ENCODE measurements around the gene SMAD7.

The SMAD7 gene, protein sequence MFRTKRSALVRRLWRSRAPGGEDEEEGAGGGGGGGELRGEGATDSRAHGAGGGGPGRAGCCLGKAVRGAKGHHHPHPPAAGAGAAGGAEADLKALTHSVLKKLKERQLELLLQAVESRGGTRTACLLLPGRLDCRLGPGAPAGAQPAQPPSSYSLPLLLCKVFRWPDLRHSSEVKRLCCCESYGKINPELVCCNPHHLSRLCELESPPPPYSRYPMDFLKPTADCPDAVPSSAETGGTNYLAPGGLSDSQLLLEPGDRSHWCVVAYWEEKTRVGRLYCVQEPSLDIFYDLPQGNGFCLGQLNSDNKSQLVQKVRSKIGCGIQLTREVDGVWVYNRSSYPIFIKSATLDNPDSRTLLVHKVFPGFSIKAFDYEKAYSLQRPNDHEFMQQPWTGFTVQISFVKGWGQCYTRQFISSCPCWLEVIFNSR

GRCh38 chr18:48950536-48951447, at the start of gene SMAD7:
SMAD7 (minus strand) TSS chr18:48950965; CDS start chr18:48950424, 541 bp downstream.
- DNase-seq (ENCODE audit: low read depth in 2 of 2): no peak

- DNase-seq (ENCODE audit: low read depth in 2 of 2): no peak
These were observed 48.8 kb upstream of the SMAD7 start for GRCh38 chr18:48999569-48999968.

DNA sequence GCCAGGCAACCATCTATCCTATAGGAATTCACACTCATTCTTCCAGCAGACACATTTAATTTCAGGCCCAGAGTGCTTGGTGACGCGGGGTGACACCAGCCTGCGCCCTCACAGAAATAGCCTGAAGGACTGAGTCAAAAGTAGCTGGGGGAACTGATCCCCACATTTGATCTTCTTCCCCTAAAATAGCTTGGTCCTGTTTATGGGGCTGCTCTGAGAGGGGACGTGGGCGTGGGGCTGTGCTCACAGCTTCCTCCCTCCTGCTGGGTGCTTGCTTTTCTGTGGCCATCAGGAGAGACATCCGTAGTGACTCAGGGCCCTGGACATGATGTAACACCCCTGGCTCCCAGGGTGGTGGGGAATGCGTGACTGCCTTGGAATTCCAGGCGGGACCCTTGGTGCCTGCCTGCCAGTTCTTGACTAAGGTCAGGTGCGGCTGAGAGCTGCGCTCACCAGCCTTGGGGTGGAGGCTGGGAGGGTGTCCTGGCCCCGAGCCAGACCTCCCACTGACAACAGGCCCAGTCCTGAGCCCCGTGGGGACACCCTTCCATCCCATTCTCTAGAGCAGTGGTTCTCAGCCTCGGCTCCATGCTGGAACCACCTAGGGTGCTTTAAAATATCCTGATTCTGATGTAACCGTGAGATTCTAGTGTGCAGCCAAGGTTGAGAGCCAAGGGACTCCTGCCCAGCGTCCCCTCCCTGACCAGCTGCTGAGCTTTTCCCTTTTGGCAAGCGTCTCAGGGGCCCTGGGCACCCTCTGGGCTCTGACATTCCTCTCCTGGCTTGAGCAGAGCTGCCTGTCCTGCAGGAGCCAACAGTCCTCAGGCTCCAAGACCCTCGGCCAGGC, 47.4 kb upstream of the SMAD7 start:
- DNase-seq (ENCODE audit: low read depth in 2 of 2): no peak

- DNase-seq (ENCODE audit: low read depth in 2 of 2): no peak
These were observed 46.9 kb upstream of the SMAD7 start for GRCh38 chr18:48997681-48997984.

DNA sequence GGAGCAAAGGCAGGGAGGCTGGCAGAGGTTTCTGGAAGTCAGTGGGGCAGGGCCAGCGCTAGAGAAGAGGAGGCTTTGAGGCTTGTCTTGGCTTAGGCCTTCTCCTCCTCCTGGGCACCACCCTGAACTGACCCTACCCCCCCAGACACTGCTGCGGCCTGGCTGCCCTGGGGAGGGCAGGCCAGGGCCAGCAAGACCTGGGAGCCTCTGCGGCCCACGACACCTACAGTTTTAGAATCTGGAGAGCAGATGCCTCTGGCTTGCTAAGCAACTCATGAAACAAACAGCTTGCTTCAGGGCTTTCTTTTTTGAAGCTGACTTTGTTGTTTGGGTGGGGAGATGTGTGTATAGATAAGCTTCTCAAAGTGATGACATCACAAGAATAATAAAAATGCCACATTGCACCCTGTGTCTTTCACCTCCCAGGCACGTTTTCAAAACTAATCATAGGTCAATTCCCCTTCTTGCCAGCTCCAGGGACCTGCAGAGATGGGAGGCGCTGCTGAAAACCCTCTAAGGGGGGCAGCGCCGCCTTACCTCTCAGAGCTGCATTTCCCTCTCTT, 46.2 kb upstream of the SMAD7 start:
- no peak for DNase-seq (ENCODE audit: low read depth in 2 of 2)

DNA sequence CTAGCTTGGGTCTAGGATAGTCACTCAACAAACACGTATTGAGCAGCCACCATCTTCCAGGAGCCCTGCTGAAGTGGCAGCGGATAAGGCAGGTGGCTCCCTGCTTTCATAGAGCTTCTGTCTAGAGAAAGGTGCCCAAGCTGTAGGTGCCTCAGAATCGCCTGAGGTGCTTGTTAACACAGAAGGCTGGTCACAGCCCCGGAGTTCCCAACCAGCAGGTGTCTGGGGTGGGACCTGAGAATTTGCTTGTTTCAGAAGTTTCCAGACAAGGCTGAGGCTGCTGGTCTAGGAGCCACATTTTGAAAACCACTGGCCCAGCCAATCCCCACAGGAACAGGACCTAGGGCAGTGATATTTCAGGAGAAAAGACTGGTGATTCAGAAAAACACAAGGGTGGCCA, 45.3 kb upstream of the SMAD7 start:
- DNase-seq (ENCODE audit: low read depth in 2 of 2): no peak

- no peak for DNase-seq (ENCODE audit: low read depth in 2 of 2)
These were observed 44.4 kb upstream of the SMAD7 start for GRCh38 chr18:48994926-48995835.

GRCh38 chr18:48994044-48994651, 43.4 kb upstream of the SMAD7 start:
- no peak for DNase-seq (ENCODE audit: low read depth in 2 of 2)

GRCh38 chr18:48993586-48993985, 42.8 kb upstream of the SMAD7 start:
- DNase-seq (ENCODE audit: low read depth in 2 of 2): no peak

DNA sequence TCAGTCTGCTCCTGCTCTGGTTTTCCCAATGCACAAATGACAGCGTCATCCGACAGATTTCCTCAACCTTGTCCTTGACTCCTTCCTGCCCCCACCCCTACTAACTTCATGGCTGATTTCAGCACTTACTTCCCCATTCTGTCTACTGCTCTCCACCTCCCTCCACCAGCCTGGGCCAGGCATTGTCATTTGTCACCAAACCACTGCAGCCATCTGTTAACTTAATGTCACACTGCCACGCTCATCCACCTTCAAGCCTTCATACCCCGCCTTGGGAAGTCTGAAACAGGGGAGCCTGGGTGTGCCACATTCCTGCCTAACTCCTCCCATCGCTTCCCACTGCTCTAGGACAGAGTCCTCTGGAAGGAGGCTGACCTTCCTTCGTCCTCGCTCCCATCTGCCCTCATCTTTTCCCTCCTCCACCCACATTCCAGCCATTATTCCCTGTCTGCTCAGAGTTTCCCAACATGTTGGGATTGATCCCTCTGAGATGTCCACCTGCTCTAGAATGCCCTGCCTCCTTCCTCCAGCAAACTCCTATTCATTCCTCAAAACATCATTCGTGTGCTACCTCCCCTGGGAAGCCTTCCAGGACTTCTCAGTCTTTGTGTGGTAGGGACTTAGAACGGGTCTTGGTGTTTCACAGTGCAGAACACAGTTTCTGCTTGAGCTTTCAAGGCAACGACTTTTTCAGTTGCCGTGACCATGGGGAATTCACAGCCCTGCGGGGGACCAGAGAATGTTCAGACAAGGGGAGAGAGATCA, 42.2 kb upstream of the SMAD7 start:
- DNase-seq (ENCODE audit: low read depth in 2 of 2): no peak

DNA sequence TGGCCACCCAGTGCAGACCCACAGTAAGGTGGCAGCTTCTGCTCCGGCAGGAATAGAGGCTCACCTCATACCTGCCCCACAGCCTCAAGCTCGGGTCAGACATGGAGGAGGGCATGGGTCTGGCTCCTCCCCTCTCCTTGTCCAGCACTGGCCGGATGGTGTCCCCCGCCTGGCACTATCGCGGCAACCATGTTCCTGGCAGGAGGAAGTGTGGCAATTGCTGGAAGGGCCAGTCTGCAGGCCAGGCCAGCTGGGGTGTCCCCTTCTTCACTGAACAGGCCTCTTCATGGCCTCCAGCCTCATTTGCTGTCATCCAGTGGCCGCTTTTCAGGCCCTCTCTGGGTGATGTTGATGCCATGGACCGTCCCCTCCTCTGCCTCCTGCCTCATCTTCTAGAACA, 41.4 kb upstream of the SMAD7 start:
- no peak for DNase-seq (ENCODE audit: low read depth in 2 of 2)

DNA sequence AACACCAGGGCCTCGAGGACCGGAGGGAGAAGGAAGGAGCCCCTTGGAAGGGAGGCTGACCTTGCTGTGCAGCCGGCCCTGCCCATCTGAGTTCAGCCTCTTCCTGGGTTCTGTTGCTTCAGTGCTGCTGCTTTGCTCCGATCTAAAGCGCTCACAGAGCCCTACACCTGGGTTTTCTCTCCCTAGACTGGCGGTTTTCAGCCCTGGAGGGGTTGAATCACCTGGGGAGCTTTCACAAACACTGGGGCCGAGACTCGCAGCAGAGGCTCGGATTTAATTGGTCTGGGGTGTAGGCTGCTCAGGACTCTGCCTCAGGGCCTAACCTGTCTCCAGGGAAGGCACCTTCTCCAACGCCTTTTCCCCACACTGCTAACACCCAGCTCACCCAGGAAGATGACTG, 40.9 kb upstream of the SMAD7 start:
- no peak for DNase-seq (ENCODE audit: low read depth in 2 of 2)

DNA sequence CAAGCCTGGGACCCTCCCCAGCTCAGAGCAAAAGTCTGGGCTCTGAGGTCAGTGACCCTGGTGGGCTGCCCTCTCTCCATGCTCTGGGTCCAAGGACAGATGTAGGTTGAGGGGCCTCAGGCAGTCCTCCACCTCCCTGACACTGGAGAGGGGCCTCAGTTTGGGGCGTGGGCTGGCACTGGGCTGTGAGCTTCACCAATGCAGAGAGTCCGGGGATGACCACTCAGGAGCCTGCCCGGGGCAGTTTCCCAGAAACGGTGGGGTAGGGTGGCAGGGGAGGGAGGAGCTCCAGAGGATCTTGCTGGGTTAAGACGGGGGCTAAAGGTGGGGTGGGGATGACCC, 40.5 kb upstream of the SMAD7 start:
- no peak for DNase-seq (ENCODE audit: low read depth in 2 of 2)

DNA sequence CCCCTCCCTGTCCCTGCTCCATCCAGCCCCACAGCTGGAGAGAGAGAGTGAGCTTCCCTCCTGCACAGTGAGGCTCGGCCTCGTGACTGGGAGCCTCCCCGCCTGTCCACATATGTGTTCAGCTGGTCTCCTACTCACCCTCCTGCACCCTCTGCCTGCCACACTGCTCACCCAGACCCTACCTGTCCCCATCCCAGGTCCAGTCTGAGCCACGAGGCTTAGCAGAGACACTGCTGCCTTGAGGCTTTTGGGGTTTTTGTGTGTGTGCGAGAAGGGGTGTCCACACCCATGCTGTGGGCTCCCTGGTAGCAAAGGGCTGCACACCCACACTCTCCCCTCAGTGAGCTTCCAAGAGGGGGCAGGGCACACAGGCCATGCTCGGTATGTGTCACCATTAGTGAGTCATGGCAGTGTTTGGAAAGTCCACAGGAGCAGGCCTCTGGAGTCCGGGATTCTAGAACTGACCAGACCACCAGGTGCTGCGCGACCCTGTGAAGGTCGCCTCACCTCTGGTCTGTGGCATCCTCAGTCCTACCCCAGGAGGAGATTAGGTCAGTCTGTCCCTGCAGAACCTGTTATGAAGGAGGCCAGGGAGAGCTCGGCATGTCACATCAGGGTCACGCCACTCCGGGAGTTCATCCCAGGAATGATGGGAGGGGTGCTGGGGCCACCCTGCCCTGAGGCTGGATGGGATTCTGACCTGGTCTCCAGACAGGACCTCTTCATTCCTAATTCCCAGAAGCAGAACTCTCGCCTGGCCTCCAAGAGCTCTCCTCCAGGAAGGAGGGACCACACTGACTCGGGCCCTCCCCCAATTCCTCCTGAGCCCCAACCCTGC, 39.9 kb upstream of the SMAD7 start:
- no peak for DNase-seq (ENCODE audit: low read depth in 2 of 2)

GRCh38 chr18:48989304-48990303, 38.8 kb upstream of the SMAD7 start:
- DNase-seq (ENCODE audit: low read depth in 2 of 2): no peak

GRCh38 chr18:48988508-48989303, 37.9 kb upstream of the SMAD7 start:
- DNase-seq (ENCODE audit: low read depth in 2 of 2): no peak

GRCh38 chr18:48987821-48988220, 37.1 kb upstream of the SMAD7 start:
- no peak for DNase-seq (ENCODE audit: low read depth in 2 of 2)

Data from stimulated activated CD4-positive, alpha-beta T cell treated with anti-CD3 and anti-CD28 coated beads, Interleukin-1b, Interleukin-23, amount 100 ng/mL, for 1 hour (primary cell).